Adrenal gland (tissue), 12 donors: ENCODE measurements around the gene KIF26B. TPM values are rescaled to one million over a fixed set of nuclear protein-coding genes. Genes with fewer than 3 reads are reported as not detected.

Source experiments
- DNase-seq, 7 donors: peaks; one replicate each; pipeline ENCODE4 v3.0.0-alpha.2; 2019 to 2020
- H3K27ac ChIP-seq, 5 donors: fragments of 200-600 bp; sonication (generic) in 4 of 5; 1 replicate in 3 of 5; 2 replicates in 2 of 5; pipeline versions ENCODE4 v1.5.1 to v1.8.0; 2016 to 2020; ENCODE audit warnings: mild to moderate bottlenecking in 1 of 5
- H3K27me3 ChIP-seq: fragments of 200-600 bp; 2 replicates; pipeline ENCODE4 v1.8.0; 2021
- H3K36me3 ChIP-seq, 2 donors: fragments of 200-600 bp; replicated peaks in 1 of 2; 1 replicate in 1 of 2; 2 replicates in 1 of 2; pipeline versions ENCODE4 v1.5.1 to v1.8.0; 2018 to 2022
- H3K4me1 ChIP-seq, 2 donors: fragments of 200-600 bp; replicated peaks in 1 of 2; 1 replicate in 1 of 2; 2 replicates in 1 of 2; pipeline versions ENCODE4 v1.5.1 to v1.8.0; 2018 to 2021
- H3K4me3 ChIP-seq, 4 donors: fragments of 200-600 bp; sonication (generic) in 3 of 4; one replicate each; pipeline ENCODE4 v1.5.1; 2016 to 2018
- H3K9me3 ChIP-seq, 3 donors: fragments of 200-600 bp; sonication (generic) in 1 of 3; replicated peaks in 1 of 3; 1 replicate in 2 of 3; 2 replicates in 1 of 3; pipeline versions ENCODE4 v1.5.1 to v1.8.0; 2016 to 2021
- CTCF ChIP-seq, 6 experiments: fragments of 450-650 bp in 4 of 6; fragments of 200-600 bp in 2 of 6; sonication (generic) in 1 of 6; IDR thresholded peaks; 1 replicate in 5 of 6; 2 replicates in 1 of 6; pipeline versions ENCODE4 v1.5.1 to v1.8.0; 2016 to 2021; ENCODE audit warnings: antibody characterized with exemption in 6 of 6, mild to moderate bottlenecking in 2 of 6, moderate library complexity in 1 of 6
- POLR2A ChIP-seq, 2 donors: fragments of 450-650 bp; IDR thresholded peaks; one replicate each; pipeline ENCODE4 v1.6.1; 2017; ENCODE audit warnings: antibody characterized with exemption in 2 of 2, mild to moderate bottlenecking in 2 of 2, moderate library complexity in 1 of 2
- WGBS, 4 donors: extraction: QIAGEN DNeasy Blood & Tissue Kit in 2 of 4; methylation state at CpG; one replicate each; pipeline versions ENCODE4 v1.1.5 to v1.1.7; 2013 to 2017; 5-methylcytosine and 5-hydroxymethylcytosine counted together
- intact Hi-C, 2 donors: fragments of 100-400 bp; cut with DNase I; formaldehyde crosslinking; loops; one replicate each; pipeline versions ENCODE4 v1.14.1 to v1.15.0; 2022 to 2023
- polyA plus RNA-seq, 3 donors: library from polyadenylated mRNA; stranded (reverse); fragments of 200-250 nt in 2 of 3; fragments of 350-450 nt in 1 of 3; fragmentation: Illumina TruSeq in 1 of 3; extraction: RNeasy Lipid Tissue Mini Kit (QIAGEN cat#74804) in 1 of 3; gene quantifications; one replicate each; pipeline ENCODE4 v1.2.3, GENCODE V29; 2013 to 2014
- total RNA-seq, 9 donors: library from RNA; depleted of rRNA in 4 of 9; stranded (reverse); fragments of >200 nt in 4 of 9; fragments of 120-200 nt in 1 of 9; fragmentation: NEBNext Ultra II Directional in 1 of 9; extraction: Animal tissue kit (Norgen Biotek cat#: 25700) in 1 of 9; gene quantifications; one replicate each; pipeline versions ENCODE4 v1.1.0 to v1.2.4, GENCODE V29; 2013 to 2023
- donor health status: healthy with polysubstance abuse.
- donor health status: Bipolar disorder and iron deficiency.
- donor health status: DM: yes; HTN: yes; CAD: no.
- donor health status: DM: no; HTN: no; CAD: no.
- donor health status: DM: no; HTN: no; CAD: no.
- donor health status: DM: yes; HTN: yes; CAD: no.

KIF26B gene
- total and polyA plus RNA-seq, 12 donors, result 0.20 to 4.6 (median 2.6) TPM

- Histone ChIP-seq H3K36me3 (no peaks in the 10 kb centered on the region), H3K27me3 (no peaks in the 10 kb centered on the region), H3K27ac (no peak overlapping the region), H3K4me3 (no peak overlapping the region), H3K9me3 (peaks cover 0 to 14% (median 0%) of the 10 kb centered on the region in 3 donors), H3K4me1 (no peaks in the 10 kb centered on the region)
- no peak for TF ChIP-seq CTCF (IDR thresholded peaks at IDR 0.05)
- no peak for TF ChIP-seq POLR2A (IDR thresholded peaks at IDR 0.05)
- intact Hi-C loops, result no loop called here
- WGBS, 4 donors, result 91 to 95% (median 95%) methylated on average over 13 of the region's 13 CpGs
- no peak for DNase-seq
Measured at GRCh38 chr1:245209658-245210435, 55.1 kb downstream of the KIF26B start.

- Histone ChIP-seq H3K27me3 (no peaks in the 10 kb centered on the region), H3K27ac (no peak overlapping the region), H3K4me1 (no peaks in the 10 kb centered on the region), H3K36me3 (no peaks in the 10 kb centered on the region), H3K9me3 (peaks cover 0 to 14% (median 0%) of the 10 kb centered on the region in 3 donors), H3K4me3 (no peak overlapping the region)
- 84 to 94% (median 86%) methylated on average over 8 to 11 of the region's 11 CpGs for WGBS, 4 donors
- DNase-seq, result no peak
- TF ChIP-seq CTCF (IDR thresholded peaks at IDR 0.05), result no peak
- TF ChIP-seq POLR2A (IDR thresholded peaks at IDR 0.05), result no peak
- intact Hi-C loops, result no loop called here
Measured at GRCh38 chr1:245211035-245211749, 56.4 kb downstream of the KIF26B start.

- DNase-seq, result no peak
- no peak overlapping the region for H3K4me3 ChIP-seq
- intact Hi-C loops, result no loop called here
- H3K27ac ChIP-seq, result no peak overlapping the region
- no peaks in the 10 kb centered on the region for H3K36me3 ChIP-seq
- no peak for TF ChIP-seq CTCF (IDR thresholded peaks at IDR 0.05)
- WGBS, 4 donors, result 84 to 94% (median 93%) methylated on average over 9 to 10 of the region's 10 CpGs
- no peaks in the 10 kb centered on the region for H3K4me1 ChIP-seq
- H3K27me3 ChIP-seq, result no peaks in the 10 kb centered on the region
- peaks cover 0 to 9% (median 0%) of the 10 kb centered on the region in 3 donors for H3K9me3 ChIP-seq
Measured at GRCh38 chr1:245211761-245212160, 57.0 kb downstream of the KIF26B start.

- TF ChIP-seq CTCF (IDR thresholded peaks at IDR 0.05), result no peak
- TF ChIP-seq POLR2A (IDR thresholded peaks at IDR 0.05), result no peak
- H3K9me3 ChIP-seq, result peaks cover 0 to 4% (median 0%) of the 10 kb centered on the region in 3 donors
- no peak overlapping the region for H3K4me3 ChIP-seq
- 88 to 93% (median 91%) methylated on average over 15 of the region's 15 CpGs for WGBS, 4 donors
- no peaks in the 10 kb centered on the region for H3K4me1 ChIP-seq
- intact Hi-C loops, result no loop called here
- no peaks in the 10 kb centered on the region for H3K27me3 ChIP-seq
- no peak overlapping the region for H3K27ac ChIP-seq
- H3K36me3 ChIP-seq, result no peaks in the 10 kb centered on the region
- DNase-seq, result no peak
Measured at GRCh38 chr1:245212221-245212710, 57.5 kb downstream of the KIF26B start.
